ENCODE measurements around the gene IGF1R. TPM values are rescaled to one million over a fixed set of nuclear protein-coding genes. Genes with fewer than 3 reads are reported as not detected.
A peak's percentile ranks its signal among the peaks of the same experiment; 100 is the strongest.

IGF1R gene
- total and polyA plus RNA-seq, 2 of the 13 experiments (the other 11 are each of a cell fraction or from before 2014, with no cell fraction given): 15.9 to 18.4 TPM

DNA sequence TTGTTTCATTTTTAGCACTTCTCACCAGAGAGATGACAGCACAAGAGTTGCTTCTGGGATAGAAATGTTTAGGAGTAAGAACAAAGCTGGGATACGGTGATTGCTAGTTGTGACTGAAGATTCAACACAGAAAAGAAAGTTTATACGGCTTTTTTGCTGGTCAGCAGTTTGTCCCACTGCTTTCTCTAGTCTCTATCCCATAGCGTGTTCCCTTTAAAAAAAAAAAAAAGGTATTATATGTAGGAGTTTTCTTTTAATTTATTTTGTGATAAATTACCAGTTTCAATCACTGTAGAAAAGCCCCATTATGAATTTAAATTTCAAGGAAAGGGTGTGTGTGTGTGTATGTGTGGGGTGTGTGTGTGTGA is 311.3 kb downstream of the IGF1R start:
- Histone ChIP-seq H2AFZ (ENCODE audit: low read length) (no peak overlapping the region), H3K4me2 (ENCODE audit: low read depth, low read length) (no peak overlapping the region), H3K4me1 (ENCODE audit: insufficient read depth, low read length) (peaks cover 4% of the 10 kb centered on the region), H3K27ac (ENCODE audit: extremely low read length, insufficient read depth, low read length) (no peak overlapping the region), H3K27me3 (ENCODE audit: control insufficient read depth in 1 of 2, insufficient read depth in 2 of 2, low read length in 2 of 2) (no peaks in the 10 kb centered on the region), H4K20me1 (ENCODE audit: insufficient read depth, low read length) (no peaks in the 10 kb centered on the region), H3K79me2 (ENCODE audit: insufficient read depth, low read length) (no peaks in the 10 kb centered on the region), H3K36me3 (replicated peaks in 1 of 2; ENCODE audit: control insufficient read depth in 1 of 2, insufficient read depth in 2 of 2, low read length in 2 of 2) (peaks cover 22 to 57% of the 10 kb centered on the region in 2 experiments), H3K9me3 (ENCODE audit: low read length) (no peaks in the 10 kb centered on the region), H3K4me3 (replicated peaks in 1 of 3; ENCODE audit: insufficient read depth in 1 of 3, low read depth in 2 of 3, low read length in 3 of 3) (no peak overlapping the region), H3K9ac (ENCODE audit: insufficient read depth, low read depth, low read length) (no peak overlapping the region)
- DNase-seq (ENCODE audit: low spot score) (no peak), ATAC-seq (no peak), FAIRE-seq (no peak)
- BruUV-seq (replicated peaks): no TSS peak
- intact Hi-C loops (cut with micrococcal nuclease; ENCODE audit: unreplicated experiment) (no loop called here), in situ Hi-C loops (cut with HindIII; ENCODE audit: extremely low pct_ligation_motif_present, low pct_unique_long_range_greater_than_20kb) (no loop called here)
- TF ChIP-seq MAFF (IDR thresholded peaks at IDR 0.05; ENCODE audit: low read depth, low read length): 0 out of 2 replicates have a peak, but pooled peaks have one; percentile 9
- TF ChIP-seq SRY (CRISPR knock-in tag; IDR thresholded peaks at IDR 0.05): no peak
- TF ChIP-seq, protein P1, sequence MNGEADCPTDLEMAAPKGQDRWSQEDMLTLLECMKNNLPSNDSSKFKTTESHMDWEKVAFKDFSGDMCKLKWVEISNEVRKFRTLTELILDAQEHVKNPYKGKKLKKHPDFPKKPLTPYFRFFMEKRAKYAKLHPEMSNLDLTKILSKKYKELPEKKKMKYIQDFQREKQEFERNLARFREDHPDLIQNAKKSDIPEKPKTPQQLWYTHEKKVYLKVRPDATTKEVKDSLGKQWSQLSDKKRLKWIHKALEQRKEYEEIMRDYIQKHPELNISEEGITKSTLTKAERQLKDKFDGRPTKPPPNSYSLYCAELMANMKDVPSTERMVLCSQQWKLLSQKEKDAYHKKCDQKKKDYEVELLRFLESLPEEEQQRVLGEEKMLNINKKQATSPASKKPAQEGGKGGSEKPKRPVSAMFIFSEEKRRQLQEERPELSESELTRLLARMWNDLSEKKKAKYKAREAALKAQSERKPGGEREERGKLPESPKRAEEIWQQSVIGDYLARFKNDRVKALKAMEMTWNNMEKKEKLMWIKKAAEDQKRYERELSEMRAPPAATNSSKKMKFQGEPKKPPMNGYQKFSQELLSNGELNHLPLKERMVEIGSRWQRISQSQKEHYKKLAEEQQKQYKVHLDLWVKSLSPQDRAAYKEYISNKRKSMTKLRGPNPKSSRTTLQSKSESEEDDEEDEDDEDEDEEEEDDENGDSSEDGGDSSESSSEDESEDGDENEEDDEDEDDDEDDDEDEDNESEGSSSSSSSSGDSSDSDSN (CRISPR knock-in tag; IDR thresholded peaks at IDR 0.05): no peak
- TF ChIP-seq MAFK (conservative IDR thresholded peaks at IDR 0.05 in 1 of 2, IDR thresholded peaks at IDR 0.05 in 1 of 2; ENCODE audit: low read length in 2 of 2): peak; percentile 37 to 47; a peak in 1 of 4 replicates
- TF ChIP-seq, protein P2, sequence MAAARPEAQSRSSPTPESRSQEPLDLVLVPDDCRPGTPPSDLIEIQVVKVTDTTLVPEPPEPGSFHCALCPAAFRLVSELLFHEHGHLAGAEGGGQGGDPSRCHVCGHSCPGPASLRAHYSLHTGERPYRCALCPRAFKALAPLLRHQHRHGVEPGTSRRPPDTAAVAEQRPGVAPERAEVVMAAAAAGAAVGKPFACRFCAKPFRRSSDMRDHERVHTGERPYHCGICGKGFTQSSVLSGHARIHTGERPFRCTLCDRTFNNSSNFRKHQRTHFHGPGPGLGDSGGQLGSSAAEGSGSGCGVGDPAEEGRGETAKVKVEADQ (CRISPR knock-in tag; IDR thresholded peaks at IDR 0.05; ENCODE audit: borderline replicate concordance): no peak
- TF ChIP-seq ELF1 (CRISPR knock-in tag; IDR thresholded peaks at IDR 0.05): no peak
- TF ChIP-seq GPN1 (CRISPR knock-in tag; IDR thresholded peaks at IDR 0.05; ENCODE audit: borderline replicate concordance): no peak
- no peak for TF ChIP-seq NCOA5 (CRISPR knock-in tag; IDR thresholded peaks at IDR 0.05)
- TF ChIP-seq HNRNPLL (IDR thresholded peaks at IDR 0.05; ENCODE audit: low read depth, low read length, poor library complexity, severe bottlenecking): no peak
- TF ChIP-seq, protein P3, sequence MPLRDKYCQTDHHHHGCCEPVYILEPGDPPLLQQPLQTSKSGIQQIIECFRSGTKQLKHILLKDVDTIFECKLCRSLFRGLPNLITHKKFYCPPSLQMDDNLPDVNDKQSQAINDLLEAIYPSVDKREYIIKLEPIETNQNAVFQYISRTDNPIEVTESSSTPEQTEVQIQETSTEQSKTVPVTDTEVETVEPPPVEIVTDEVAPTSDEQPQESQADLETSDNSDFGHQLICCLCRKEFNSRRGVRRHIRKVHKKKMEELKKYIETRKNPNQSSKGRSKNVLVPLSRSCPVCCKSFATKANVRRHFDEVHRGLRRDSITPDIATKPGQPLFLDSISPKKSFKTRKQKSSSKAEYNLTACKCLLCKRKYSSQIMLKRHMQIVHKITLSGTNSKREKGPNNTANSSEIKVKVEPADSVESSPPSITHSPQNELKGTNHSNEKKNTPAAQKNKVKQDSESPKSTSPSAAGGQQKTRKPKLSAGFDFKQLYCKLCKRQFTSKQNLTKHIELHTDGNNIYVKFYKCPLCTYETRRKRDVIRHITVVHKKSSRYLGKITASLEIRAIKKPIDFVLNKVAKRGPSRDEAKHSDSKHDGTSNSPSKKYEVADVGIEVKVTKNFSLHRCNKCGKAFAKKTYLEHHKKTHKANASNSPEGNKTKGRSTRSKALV (CRISPR knock-in tag; IDR thresholded peaks at IDR 0.05): no peak
- no peak for TF ChIP-seq ZNF576 (CRISPR knock-in tag; IDR thresholded peaks at IDR 0.05)
- no peak for TF ChIP-seq ZNF556 (CRISPR knock-in tag; IDR thresholded peaks at IDR 0.05; ENCODE audit: borderline replicate concordance)
- TF ChIP-seq ZBTB44 (CRISPR knock-in tag; IDR thresholded peaks at IDR 0.05): no peak
- TF ChIP-seq ZNF775 (CRISPR knock-in tag; IDR thresholded peaks at IDR 0.05; ENCODE audit: borderline replicate concordance): no peak
- WGBS (ENCODE audit: low lambda C conversion rate): 97% methylated on average over 3 of the region's 3 CpGs
- CTCF ChIA-PET (ENCODE audit: low intra/inter-chr PET ratio, low total read pairs): no interaction called here
- POLR2A ChIA-PET: no interaction called here
